Osteocyte (in vitro differentiated cells): ENCODE results near the gene PPP1CB. TPM values are rescaled to one million over a fixed set of nuclear protein-coding genes. Genes with fewer than 3 reads are reported as not detected.
A peak's percentile ranks its signal among the peaks of the same experiment; 100 is the strongest.

Source experiments
- DNase-seq: peaks from one replicate; pipeline ENCODE4 v3.0.0; 2021; ENCODE audit warnings: mixed read lengths; ENCODE audit not compliant: unreplicated experiment; ENCODE audit errors: extremely low spot score
- H3K27ac Mint-ChIP-seq: one replicate; pipeline ENCODE4 v1.8.0; 2021; ENCODE audit warnings: mild to moderate bottlenecking, mixed read lengths; ENCODE audit not compliant: unreplicated experiment
- H3K27me3 Mint-ChIP-seq: one replicate; pipeline ENCODE4 v1.8.0; 2021; ENCODE audit warnings: mixed read lengths; ENCODE audit not compliant: unreplicated experiment
- H3K36me3 Mint-ChIP-seq: one replicate; pipeline ENCODE4 v1.8.0; 2021; ENCODE audit warnings: mixed read lengths; ENCODE audit not compliant: unreplicated experiment
- H3K4me1 Mint-ChIP-seq: one replicate; pipeline ENCODE4 v1.8.0; 2021; ENCODE audit warnings: mixed read lengths; ENCODE audit not compliant: unreplicated experiment
- H3K4me3 Mint-ChIP-seq: one replicate; pipeline ENCODE4 v1.8.0; 2021; ENCODE audit warnings: mild to moderate bottlenecking, moderate library complexity, mixed read lengths; ENCODE audit not compliant: unreplicated experiment
- H3K9me3 Mint-ChIP-seq: one replicate; pipeline ENCODE4 v1.8.0; 2021; ENCODE audit warnings: mixed read lengths; ENCODE audit not compliant: unreplicated experiment
- total RNA-seq: library from RNA; stranded (reverse); gene quantifications from 2 replicates; pipeline ENCODE4 v1.2.1, GENCODE V29; 2021
- TF ChIP-seq, protein P1 (sequence below): fragments of 200-600 bp; sonication (generic); IDR thresholded peaks from 2 replicates; pipeline ENCODE4 v1.5.0; 2021; ENCODE audit warnings: antibody characterized with exemption, mild to moderate bottlenecking, moderate library complexity

Gene PPP1CB
- total RNA-seq, 1 donor from 2014 or later: 198 TPM

DNA sequence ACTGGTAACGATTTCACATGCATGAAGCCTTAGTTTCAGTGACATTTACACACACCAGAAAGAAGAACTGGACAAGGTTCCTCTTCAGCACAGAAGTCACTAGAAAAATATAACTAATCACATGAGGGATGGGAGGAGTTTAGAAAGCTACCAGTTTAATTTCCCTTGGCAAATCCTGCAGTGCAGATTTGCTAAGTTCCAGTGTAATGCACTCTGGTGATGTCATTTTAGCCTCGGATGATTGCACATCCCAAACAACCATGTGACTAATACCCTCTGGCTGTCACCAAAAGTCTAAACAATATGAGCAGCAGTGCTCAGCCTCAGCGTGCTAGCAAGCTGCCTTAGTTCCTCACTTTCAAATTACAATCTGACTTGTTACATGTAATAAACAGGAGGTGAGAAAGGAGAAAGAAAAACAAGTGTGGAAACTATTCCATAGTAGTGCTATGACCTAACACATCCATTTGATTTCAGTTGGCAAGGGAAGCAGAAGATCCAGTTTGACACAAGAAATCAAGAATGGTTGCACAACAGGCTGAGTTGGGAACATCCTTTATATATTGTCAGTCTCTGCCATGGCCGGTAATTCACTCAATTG is 35.3 kb upstream of the PPP1CB start:
- Mint-ChIP-seq H3K36me3 (no peaks in the 10 kb centered on the region), H3K27me3 (no peaks in the 10 kb centered on the region), H3K9me3 (no peaks in the 10 kb centered on the region), H3K4me1 (peaks cover 31% of the 10 kb centered on the region), H3K27ac (peak overlapping the region; percentile 86), H3K4me3 (no peak overlapping the region)
- TF ChIP-seq, protein P1, sequence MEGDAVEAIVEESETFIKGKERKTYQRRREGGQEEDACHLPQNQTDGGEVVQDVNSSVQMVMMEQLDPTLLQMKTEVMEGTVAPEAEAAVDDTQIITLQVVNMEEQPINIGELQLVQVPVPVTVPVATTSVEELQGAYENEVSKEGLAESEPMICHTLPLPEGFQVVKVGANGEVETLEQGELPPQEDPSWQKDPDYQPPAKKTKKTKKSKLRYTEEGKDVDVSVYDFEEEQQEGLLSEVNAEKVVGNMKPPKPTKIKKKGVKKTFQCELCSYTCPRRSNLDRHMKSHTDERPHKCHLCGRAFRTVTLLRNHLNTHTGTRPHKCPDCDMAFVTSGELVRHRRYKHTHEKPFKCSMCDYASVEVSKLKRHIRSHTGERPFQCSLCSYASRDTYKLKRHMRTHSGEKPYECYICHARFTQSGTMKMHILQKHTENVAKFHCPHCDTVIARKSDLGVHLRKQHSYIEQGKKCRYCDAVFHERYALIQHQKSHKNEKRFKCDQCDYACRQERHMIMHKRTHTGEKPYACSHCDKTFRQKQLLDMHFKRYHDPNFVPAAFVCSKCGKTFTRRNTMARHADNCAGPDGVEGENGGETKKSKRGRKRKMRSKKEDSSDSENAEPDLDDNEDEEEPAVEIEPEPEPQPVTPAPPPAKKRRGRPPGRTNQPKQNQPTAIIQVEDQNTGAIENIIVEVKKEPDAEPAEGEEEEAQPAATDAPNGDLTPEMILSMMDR: no peak
- DNase-seq: no peak

DNA sequence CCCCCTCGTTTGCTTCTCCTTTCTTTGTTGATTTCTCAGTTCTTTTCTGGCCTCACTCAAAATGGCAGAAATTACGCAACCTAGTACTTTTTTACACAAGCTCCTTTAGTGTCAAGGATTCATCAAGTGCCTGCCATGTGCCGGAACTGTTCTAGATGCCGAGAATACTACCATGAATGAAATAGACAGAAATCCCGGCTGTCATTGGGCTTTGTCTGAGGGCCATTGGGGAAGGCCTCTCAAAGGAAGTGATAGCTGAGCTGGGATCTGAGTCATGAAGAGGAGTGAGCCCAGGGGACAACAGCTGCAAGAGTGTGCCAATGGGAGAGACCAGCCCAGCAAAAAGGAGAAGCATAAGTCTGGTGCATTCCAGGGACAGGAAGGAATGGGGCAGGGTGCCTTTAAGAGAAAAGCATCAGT is 34.3 kb upstream of the PPP1CB start:
- no peak overlapping the region for H3K4me3 Mint-ChIP-seq
- H3K27me3 Mint-ChIP-seq: no peaks in the 10 kb centered on the region
- peak overlapping the region; percentile 86 for H3K27ac Mint-ChIP-seq
- H3K9me3 Mint-ChIP-seq: no peaks in the 10 kb centered on the region
- TF ChIP-seq, protein P1: no peak
- H3K4me1 Mint-ChIP-seq: peaks cover 31% of the 10 kb centered on the region
- no peak for DNase-seq
- H3K36me3 Mint-ChIP-seq: no peaks in the 10 kb centered on the region

DNA sequence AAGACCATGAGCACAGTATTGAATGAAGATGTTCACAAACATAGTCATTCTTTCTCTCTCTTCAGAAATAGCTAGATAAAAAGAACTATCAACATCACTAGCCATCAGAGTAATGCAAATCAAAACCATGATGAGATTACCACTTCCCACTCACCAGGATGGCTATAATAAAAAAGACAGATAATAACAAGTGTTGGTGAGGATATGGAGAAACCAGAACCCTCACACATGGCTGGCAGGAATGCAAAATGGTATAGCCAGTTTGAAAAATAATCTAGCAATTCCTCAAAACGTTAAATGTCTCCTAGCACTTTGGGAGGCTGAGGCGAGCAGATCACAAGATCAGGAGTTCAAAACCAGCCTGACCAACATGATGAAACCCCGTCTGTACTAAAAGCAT is 31.3 kb upstream of the PPP1CB start:
- TF ChIP-seq, protein P1: no peak
- H3K4me3 Mint-ChIP-seq: no peak overlapping the region
- no peaks in the 10 kb centered on the region for H3K27me3 Mint-ChIP-seq
- H3K9me3 Mint-ChIP-seq: no peaks in the 10 kb centered on the region
- H3K4me1 Mint-ChIP-seq: peaks cover 38% of the 10 kb centered on the region
- no peak for DNase-seq
- no peaks in the 10 kb centered on the region for H3K36me3 Mint-ChIP-seq
- no peak overlapping the region for H3K27ac Mint-ChIP-seq

DNA sequence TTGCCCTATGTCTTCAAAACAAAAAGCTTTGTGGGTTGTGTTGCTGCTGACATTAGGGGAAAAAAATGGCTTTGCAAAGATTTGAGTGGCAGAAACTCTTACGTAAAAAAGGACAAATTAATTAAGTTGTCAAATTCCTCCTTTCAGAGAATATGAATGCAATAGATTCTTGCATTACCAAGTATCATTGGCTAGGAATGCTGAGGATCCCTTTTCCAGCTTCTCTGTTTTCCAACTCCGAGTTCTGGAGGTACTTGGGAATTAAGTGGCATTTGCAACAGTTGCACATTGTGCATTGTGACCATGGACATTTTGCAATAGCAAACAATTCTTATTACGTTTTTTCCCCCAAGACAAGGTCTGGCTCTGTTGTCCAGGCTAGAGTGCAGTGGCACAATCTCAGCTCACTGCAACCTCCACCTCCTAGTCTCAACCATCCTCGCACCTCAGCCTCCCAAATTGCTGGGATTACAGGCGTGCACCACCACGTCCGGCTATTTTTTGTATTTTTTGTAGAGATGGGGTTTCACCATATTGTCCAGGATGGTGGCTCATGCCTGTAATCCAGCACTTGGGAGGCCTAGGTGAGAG is 29.9 kb upstream of the PPP1CB start:
- Mint-ChIP-seq H3K9me3 (no peaks in the 10 kb centered on the region), H3K4me3 (no peak overlapping the region), H3K27me3 (no peaks in the 10 kb centered on the region), H3K27ac (no peak overlapping the region), H3K4me1 (peaks cover 29% of the 10 kb centered on the region), H3K36me3 (no peaks in the 10 kb centered on the region)
- no peak for DNase-seq
- TF ChIP-seq, protein P1: no peak

DNA sequence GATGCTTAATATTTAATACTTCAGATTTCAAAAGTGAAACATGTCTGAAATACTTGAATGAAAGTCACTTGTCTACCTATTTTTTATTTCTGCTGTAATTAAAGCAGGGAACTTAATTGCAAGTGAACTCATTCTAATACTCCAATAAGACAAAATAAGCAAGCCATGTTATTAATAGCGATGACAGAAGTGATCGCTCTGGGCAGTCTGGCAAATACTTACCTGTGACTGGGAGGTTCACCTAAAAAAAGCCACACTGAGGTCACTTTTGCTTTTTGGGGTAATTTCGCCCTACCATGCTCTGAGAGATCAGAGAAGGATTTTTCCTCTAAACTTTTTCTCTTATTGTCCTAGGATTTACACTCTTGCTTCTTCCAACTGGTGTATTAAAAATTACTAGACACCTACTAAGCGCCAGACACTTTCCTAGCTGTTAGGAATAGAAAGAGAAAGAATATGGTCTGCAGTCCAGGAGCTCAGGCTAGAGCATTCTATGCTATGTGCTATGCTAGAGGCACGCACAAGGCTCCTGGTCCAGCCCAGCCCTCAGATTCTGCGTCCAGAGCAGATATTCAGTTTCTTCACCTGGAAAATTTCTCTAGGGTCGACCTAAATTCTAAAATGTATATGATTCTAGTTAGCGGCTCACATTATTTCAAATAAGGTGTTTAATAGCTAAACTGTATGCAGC is 26.5 kb upstream of the PPP1CB start:
- DNase-seq: no peak
- Mint-ChIP-seq H3K27me3 (no peaks in the 10 kb centered on the region), H3K36me3 (no peaks in the 10 kb centered on the region), H3K4me1 (peaks cover 18% of the 10 kb centered on the region), H3K4me3 (no peak overlapping the region), H3K27ac (no peak overlapping the region), H3K9me3 (no peaks in the 10 kb centered on the region)
- TF ChIP-seq, protein P1: no peak
